HG02840 (cell line): Measurements from ENCODE around the gene EVI5.
"Not testable (repeated sequence)": the region's sequence is repeated elsewhere in the genome, so short reads cannot be mapped to it uniquely, and the experiment has no call there.

ENCODE experiments used
- ATAC-seq: cut with Tn5 transposase; IDR thresholded peaks from one replicate; pipeline ENCODE4 v1.9.1; 2021; ENCODE audit warnings: mild to moderate bottlenecking, moderate library complexity, moderate number of reproducible peaks; ENCODE audit not compliant: unreplicated experiment, low FRiP score

The EVI5 gene

DNA sequence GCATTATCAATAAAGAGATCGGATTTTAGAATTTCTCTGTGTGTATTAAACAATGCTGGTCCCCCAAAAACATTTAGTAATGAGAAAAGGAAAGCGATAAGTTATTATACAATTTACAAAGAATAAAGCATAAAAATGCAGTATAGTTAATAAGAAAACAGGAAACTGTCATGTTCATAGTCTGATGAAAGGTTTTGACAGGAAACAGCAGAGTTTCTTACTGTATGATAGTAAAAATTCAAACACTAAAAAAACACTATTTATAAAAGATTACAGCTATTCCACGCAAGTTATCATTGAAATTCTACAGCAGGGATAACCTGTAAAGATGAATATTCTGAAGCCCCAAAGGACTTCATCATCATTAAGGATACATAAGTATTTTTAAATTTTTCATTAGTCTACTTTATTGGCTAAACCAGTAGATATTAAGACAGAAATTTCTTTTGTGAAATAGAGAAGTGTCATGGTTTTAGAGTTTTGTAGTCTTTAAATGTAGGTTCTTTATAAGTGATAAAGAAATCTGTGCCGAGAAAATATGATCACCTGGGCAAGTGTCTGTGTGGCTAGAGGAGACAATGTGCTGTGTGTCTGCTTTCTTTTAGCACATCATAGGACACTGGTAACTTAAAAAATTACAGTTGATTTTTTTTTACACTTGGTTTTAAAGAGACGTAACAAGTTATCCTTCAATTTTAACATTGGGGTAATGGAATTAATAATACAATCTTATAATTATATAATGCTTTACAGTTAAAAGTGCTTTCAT lies 248.5 kb downstream of the EVI5 start:
- ATAC-seq = peak; percentile 17

DNA sequence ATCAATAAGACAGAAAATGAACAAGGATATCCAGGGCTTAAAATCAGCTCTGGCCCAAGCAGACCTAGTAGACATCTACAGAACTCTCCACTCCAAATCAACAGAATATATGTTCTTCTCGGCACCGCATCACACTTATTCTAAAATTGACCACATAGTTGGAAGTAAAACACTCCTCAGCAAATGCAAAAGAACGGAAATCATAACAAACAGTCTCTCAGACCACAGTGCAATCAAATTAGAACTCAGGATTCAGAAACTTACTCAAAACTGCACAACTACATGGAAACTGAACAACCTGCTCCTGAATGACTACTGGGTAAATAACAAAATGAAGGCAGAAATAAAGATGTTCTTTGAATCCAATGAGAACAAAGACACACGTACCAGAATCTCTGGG lies 252.5 kb downstream of the EVI5 start:
- not testable (repeated sequence) for ATAC-seq

DNA sequence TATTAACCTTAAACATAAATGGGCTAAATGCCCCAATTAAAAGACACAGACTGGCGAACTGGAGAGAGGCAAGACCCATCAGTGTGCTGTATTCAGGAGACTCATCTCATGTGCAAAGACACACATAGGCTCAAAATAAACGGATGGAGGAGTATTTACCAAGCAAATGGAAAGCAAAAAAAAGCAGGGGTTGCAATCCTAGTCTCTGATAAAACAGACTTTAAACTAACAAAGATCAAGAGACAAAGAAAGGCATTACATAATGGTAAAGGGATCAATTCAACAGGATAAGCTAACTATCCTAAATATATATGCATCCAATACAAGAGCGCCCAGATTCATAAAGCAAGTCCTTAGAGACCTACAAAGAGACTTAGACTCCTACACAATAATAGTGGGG lies 253.0 kb downstream of the EVI5 start:
- not testable (repeated sequence) for ATAC-seq

DNA sequence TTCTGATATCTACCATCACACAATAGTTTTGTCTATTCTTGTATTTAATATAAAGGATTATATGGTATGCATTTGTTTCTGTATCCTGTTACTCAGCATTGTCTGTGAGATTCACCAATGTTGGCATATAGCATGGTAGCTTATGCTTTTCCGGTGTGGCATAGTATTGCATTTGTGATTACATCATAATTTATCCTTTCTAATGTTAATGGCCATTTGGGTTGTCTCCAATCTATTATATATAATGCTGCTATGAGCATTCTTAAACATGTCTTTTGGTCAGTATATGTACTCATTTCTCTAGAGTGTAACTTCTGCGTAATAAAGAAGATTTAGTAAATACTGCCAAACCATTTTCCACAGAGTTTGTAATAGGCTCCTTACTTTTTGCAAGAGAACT lies 257.2 kb downstream of the EVI5 start:
- ATAC-seq = no peak

DNA sequence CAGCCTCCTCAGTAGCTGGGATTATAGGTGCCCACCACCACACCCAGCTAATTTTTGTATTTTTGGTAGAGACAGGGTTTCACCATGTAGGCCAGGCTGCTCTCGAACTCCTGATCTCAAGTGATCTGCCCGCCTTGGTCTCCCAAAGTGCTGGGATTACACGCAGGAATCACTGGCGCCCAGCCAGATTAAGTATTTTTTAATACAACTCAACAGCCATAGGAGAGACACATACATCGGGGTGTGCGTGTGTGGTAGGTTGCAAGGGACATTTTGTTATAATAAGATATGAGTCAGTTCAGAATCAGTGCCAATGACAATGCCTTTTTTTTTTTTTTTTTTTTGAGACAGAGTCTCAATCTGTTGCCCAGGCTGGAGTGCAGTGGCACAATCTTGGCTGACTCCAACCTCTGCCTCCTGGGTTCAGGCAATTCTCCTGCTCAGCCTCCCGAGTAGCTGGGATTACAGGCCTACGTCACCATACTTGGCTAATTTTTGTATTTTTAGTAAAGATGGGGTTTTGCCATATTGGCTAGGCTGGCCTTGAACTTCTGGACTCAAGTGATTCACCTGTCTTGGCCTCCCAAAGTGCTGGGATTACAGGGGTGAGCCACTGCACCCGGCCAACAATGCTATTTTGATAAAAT lies 259.8 kb downstream of the EVI5 start:
- ATAC-seq = not testable (repeated sequence)

DNA sequence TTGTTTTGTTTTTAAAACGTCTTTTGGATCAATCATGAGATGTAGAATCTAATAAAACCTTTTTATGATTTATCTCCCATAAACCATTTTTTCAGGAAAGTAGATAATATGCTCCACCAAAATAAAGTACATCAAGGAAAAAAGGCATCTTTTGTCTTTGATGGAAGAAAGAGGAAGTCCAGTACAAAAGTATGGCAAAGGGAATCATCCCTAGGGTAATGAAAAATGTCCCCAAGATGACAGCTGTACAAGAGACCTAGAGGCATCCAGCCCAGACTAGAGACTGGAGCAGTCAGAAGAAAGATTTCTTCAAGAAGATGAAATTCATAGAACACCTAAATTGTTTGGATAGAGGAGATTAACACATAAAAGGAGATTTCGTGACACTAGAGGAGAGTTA lies 265.9 kb downstream of the EVI5 start:
- no peak for ATAC-seq

DNA sequence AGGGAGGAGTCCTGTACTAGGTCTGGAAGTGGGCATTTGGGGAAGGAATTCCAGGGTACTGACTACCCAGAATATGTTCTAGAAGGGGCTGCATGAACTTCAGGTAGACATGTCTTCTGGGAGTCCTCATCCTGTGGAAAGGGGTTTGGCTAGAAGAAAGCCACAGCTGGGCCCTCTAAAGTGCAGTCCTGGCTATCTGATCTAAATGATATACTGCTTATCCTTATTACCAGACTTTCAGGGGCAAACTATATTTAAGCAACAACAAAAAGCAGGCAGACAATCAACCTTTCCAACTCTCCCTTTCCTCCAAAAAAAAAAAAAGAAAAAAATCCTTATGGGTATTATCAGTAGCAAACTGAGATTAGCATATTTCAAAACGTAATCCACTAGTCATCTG lies 268.3 kb downstream of the EVI5 start:
- no peak for ATAC-seq

DNA sequence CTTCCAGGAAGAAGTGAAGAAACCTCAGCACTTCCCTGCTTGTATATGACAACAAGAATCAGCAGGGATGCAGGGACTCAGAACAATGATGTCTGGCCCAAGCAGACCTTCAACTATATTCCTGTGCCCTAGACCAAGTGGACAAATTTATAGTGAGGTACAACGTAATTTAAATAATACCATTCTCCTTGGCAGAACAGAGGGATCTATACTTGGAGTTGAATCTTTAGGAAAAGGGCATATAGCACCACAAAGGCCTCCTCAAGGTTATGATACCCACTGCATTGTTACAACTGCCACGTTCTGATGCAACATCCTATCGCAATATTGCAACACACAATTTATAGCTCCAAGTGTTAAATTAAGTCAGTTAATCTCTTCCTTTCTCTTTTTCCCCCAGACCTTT lies 269.1 kb downstream of the EVI5 start:
- no peak for ATAC-seq

DNA sequence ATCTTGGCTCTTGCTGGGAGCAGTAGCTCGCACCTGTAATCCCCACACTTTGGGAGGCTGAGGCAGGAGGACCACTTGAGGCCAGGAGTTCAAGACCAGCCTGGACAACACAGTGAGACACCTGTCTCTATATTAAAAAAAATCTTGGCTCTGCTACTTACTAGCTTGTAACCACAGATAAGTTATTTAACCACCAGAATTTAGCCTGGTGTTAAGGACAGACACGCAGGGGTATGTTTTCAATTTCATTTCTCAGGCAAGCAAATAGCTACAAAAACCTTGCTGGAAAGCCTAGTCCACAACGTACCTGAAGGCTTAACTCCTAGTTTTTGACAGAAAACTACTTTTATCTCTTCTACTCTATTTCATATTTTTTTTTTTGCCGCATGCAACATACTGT lies 273.4 kb downstream of the EVI5 start:
- ATAC-seq = peak; percentile 56

DNA sequence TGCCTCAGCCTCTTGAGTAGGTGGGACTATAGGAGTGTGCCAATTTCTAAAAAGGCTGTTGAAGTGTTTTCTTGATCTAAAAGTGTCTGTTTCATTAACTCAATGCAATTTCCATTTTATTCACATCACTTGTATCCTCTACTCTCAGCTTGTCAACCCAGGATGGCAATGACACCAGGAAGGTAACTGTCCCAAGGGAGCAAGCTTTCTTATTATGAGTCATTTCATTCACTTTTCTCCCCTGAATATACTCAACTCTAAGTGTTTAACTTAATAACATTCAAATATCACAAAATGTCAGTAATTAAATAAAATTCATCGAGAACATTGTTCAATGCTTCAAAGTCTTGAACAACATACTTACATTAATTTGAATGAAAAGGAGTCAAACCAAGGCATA lies 275.3 kb downstream of the EVI5 start:
- ATAC-seq = no peak

DNA sequence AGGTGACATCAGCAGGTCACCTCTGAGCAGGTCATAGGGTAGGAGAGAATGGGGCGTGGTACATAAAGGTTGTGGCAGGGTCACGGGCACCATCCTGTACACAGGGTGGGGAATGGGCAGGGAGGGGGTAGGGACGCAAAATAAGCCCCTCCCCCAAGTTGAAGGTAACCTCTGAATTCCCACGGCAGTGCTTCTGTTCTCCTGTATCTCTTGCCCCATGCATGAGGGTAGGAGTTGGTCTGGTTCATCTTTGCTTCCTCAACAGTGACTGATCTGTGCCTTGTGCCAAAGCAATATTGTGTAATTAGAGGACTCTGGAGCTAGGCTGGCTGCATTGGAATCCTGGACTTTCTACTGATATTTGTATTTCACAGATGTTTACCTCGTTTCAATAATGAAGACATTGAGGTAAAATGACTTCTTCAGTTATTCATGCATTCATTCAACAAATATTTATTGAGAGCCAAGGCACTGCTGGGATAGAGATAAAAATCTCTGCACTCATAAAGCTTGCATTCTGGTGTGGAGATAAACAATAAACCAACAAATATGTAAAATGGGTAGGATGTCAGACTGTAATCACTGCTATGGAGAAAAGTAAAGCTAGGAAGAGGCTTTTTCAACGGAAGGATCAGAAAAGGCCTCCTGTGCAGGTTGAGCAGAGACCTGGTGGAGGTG lies 279.8 kb downstream of the EVI5 start:
- ATAC-seq = no peak

DNA sequence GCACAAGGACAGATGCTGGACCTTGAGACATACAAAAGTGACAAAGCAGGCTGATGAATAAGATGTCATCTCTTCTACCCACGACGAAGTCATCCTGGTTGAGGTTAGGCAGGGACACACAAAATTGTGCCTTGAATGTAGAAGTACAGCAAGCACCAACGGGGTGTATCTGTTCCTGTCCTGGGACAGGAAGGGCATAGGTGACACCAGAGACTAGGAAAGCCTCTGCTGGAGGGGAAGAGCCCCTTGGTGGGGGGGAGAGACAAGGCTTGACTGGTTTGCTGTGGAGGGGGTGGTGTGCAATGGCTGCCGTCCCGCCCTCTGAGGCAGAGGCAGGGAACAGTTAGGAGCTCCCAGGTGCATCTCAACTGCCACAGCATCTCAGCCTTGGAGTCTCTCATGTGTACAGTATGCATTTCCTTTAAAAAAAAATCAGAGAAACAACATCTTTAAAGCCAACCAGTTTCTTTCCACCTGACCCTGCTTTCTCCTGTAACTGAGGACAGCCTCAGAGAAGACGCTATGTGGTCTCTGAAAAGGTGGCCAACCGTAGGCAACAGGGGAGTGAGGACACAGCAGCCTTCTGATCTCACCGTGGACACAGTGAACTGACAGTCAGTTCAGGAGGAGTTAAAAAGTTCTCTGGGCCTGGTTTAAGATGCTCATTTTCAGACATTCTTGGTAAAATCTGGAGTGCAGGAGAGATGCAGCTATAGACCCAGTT lies 280.5 kb downstream of the EVI5 start:
- ATAC-seq = no peak

DNA sequence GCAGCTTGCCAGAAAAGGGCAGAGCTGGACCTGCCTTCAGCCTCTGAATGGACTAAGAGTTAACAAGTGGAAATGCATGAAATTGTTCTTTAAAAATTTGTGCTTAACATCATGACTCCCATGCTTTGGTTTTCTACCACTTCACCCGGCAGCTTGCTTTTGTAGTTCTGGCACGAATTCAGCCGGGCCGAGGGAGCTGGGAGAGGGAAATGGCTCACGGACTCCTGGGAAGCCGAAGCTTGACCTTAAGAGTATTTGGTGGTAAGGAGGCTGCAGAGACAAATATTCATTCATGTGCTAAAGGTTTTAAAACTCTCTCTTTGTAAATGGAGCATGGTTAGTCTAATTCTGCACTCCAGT lies 281.0 kb downstream of the EVI5 start:
- no peak for ATAC-seq

DNA sequence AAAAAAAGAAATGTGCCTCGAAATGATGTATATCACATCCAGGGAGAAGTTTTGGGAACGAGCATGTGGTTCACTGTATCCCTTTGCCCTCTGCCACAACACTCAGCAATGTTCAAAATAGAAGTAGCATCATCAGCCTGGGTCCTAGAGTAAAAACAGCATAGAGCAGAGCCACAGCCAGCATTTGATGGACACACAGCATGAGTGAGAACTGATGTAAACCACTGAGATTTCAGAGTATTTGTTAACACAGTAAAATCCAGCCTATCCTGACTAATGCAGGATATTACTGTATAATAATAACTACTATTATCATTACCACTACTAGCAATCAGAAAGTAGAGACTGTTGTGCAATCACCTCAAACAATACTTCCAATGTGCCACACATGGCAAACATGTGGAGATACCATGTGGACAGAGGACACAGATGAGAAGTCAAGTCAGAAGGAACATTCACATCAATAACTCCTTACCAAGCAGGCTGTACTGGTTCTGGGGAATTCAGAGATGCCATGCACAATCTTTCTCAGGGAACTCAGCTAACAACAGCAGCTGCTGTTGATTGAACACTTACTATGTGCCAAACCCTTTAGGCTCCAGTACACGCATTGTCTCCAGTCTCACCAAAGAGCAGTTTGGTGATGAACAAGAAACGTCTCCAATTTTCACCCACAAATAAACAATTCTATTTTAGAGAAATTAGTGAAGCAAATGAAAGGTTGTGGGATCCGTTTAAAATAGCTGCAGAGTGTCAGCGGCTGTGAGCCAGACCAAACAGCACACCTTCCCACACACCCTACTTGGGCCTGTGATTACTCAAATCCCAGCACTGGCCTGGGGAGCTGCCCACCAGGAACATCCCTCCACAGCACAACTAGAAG lies 281.6 kb downstream of the EVI5 start:
- no peak for ATAC-seq

DNA sequence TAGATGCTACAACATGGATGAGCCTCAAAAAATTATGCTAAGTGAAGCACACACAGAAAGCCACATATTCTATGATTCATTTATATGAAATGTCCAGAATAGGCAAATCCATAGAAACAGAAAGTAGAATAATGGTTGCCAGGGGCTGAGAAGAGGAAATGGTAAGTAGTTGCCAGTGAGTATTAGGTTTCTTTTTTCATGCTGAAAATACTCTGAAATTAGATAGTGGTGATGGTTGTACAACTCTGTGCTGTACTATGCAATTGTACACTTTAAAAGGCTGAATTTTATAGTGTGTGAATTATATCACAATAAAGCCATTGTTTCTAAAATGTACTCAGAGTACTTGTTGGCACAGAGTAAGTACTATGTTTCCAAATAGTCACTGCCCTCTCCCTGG lies 282.7 kb downstream of the EVI5 start:
- ATAC-seq = no peak

DNA sequence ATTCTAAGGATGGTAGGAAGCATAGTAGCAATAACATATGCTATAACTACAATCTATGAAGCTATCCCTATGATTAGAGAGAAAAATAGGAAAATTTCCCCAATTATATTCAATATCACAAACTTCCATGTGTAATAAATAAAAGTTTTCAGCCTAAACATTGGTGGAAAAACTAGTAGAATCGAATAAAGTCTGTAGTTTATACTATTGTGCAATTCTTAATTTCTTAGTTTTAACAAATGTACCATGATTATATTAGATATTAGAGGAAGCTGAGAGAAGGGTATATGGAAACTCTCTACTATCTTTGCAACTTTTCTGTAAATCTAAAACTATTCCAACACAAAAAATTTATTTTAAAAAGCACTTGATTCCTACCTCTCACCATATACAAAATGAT lies 284.4 kb downstream of the EVI5 start:
- ATAC-seq = no peak

DNA sequence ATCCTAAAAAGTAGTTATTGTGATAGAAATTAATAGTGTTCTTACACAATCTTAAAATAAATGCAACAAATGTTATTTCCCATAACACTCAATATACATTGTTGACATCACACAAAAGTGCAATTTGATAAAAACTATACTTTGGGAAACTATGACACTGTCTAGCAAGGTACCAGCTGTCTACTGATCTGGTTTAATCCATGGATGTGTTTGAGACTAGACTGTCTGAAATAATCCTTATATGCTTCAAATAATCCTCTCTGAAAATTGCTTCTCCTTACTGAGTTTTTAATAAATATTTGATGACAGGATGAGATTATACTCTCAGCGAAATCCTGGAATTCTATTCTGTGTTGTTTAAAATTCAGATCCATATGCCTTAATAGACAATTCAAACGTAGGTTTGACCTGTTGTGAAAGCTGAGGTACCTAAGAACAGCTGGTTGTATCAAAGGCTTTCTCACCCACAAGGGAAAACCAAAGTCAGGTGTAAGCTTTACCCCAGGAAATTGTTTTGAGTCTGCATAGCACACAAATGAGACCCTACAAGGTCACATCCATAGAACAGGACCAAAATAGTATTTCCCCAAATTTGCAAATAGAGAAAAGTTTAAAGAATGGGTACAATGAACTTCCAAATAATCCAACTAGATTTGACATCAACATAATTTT lies 289.4 kb downstream of the EVI5 start:
- no peak for ATAC-seq

DNA sequence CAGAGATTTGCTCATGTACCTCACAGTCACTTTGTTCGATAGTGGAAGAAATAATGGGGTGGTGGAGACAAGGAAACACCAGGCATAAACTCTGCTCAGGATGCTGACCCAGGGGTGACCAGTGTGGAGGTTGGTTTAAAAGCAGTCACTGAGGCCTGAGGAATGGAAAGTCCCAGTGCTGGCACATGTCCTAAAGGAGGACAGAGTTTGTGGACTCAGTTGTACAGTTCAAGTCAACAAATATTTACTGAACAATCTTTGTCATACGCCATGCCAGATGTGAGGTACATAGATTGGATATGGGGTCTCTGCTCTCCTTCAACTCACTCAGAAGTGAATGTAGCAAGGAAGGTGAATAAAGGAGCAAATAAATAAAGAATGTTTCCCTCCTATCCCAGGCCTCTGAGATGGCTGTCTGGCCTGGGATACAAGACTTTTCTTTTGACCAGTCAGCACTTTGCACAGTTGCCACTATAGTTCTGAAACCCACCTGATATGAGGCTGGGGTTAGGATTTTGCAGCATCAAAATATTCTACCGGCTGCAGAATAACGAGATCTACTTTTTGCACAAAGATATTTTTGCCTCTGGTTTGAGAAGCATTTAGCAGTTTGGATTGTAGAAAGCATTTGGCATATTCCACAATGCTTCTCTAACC lies 290.3 kb downstream of the EVI5 start:
- no peak for ATAC-seq

DNA sequence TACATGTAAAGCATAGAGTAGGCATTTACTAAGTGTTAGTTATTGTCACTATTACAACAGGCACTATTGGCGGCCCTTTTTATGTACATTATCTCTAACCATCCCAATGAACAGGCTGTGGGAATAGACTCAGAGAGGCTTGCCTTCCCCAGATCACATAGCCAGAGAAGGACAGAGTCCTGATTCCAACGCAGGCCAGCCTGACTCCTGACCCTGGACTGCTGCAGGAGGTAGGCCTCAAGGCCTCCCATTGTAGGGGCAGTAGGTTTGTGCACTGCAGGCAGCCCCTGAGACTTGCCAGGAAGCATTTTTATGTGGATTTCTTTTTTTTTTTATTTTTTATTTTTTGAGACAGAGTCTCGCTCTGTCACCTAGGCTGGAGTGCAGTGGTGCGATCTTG lies 291.8 kb downstream of the EVI5 start:
- ATAC-seq = no peak
